Mucosa of stomach (tissue), 1 donor: ENCODE measurements around the gene OBP2B.
"Not testable (repeated sequence)": the region's sequence is repeated elsewhere in the genome, so short reads cannot be mapped to it uniquely, and the experiment has no call there.

Experiments used
- H3K27me3 ChIP-seq: one replicate; pipeline ENCODE4 v1.7.0; 2013; ENCODE audit warnings: mild to moderate bottlenecking, low read length; ENCODE audit not compliant: control insufficient read depth, insufficient read depth
- H3K36me3 ChIP-seq: one replicate; pipeline ENCODE4 v1.7.0; 2013; ENCODE audit warnings: low read length; ENCODE audit not compliant: control insufficient read depth, insufficient read depth
- H3K4me1 ChIP-seq: one replicate; pipeline ENCODE4 v1.7.0; 2013; ENCODE audit warnings: mild to moderate bottlenecking, low read length; ENCODE audit not compliant: control insufficient read depth, insufficient read depth
- H3K4me3 ChIP-seq: one replicate; pipeline ENCODE4 v1.7.0; 2013; ENCODE audit warnings: low read length
- H3K9ac ChIP-seq: one replicate; pipeline ENCODE4 v1.7.0; 2013; ENCODE audit warnings: mild to moderate bottlenecking, low read length, moderate library complexity
- H3K9me3 ChIP-seq: one replicate; pipeline ENCODE4 v1.7.0; 2013; ENCODE audit warnings: mild to moderate bottlenecking, low read length, moderate library complexity; ENCODE audit not compliant: control insufficient read depth
- donor health status: Pancreatic carcinoma.

Gene OBP2B

GRCh38 chr9:133209327-133210201 lies 514 bp upstream of the OBP2B start:
- not testable (repeated sequence) for H3K36me3 ChIP-seq, H3K9me3 ChIP-seq, H3K4me3 ChIP-seq, H3K27me3 ChIP-seq, H3K9ac ChIP-seq, H3K4me1 ChIP-seq

- not testable (repeated sequence) for H3K4me3 ChIP-seq, H3K27me3 ChIP-seq, H3K4me1 ChIP-seq, H3K9ac ChIP-seq, H3K9me3 ChIP-seq, H3K36me3 ChIP-seq
Measured at GRCh38 chr9:133208171-133208879, 725 bp downstream of the OBP2B start.

GRCh38 chr9:133207540-133208170 lies 1.4 kb downstream of the OBP2B start:
- Histone ChIP-seq H3K9ac (no peak overlapping the region), H3K4me3 (no peak overlapping the region), H3K9me3 (no peaks in the 10 kb centered on the region), H3K36me3 (no peaks in the 10 kb centered on the region), H3K27me3 (peaks cover 7% of the 10 kb centered on the region), H3K4me1 (no peaks in the 10 kb centered on the region)

- Histone ChIP-seq H3K27me3 (peaks cover 7% of the 10 kb centered on the region), H3K9me3 (no peaks in the 10 kb centered on the region), H3K4me3 (no peak overlapping the region), H3K9ac (no peak overlapping the region), H3K36me3 (no peaks in the 10 kb centered on the region), H3K4me1 (no peaks in the 10 kb centered on the region)
Measured at GRCh38 chr9:133207021-133207531, 2.0 kb downstream of the OBP2B start.

GRCh38 chr9:133205996-133206931 lies 2.8 kb downstream of the OBP2B start:
- H3K4me1 ChIP-seq: no peaks in the 10 kb centered on the region
- H3K4me3 ChIP-seq: no peak overlapping the region
- H3K36me3 ChIP-seq: no peaks in the 10 kb centered on the region
- no peak overlapping the region for H3K9ac ChIP-seq
- H3K27me3 ChIP-seq: peaks cover 7% of the 10 kb centered on the region
- H3K9me3 ChIP-seq: no peaks in the 10 kb centered on the region

- not testable (repeated sequence) for H3K4me1 ChIP-seq, H3K9ac ChIP-seq, H3K36me3 ChIP-seq, H3K4me3 ChIP-seq, H3K9me3 ChIP-seq, H3K27me3 ChIP-seq
Measured at GRCh38 chr9:133205481-133205887, 3.6 kb downstream of the OBP2B start.

GRCh38 chr9:133204993-133205336 lies 4.1 kb downstream of the OBP2B start:
- Histone ChIP-seq H3K9ac (no peak overlapping the region), H3K4me3 (no peak overlapping the region), H3K4me1 (no peaks in the 10 kb centered on the region), H3K9me3 (no peaks in the 10 kb centered on the region), H3K27me3 (peaks cover 4% of the 10 kb centered on the region), H3K36me3 (no peaks in the 10 kb centered on the region)

GRCh38 chr9:133204335-133204992 lies 4.6 kb downstream of the OBP2B start:
- Histone ChIP-seq H3K4me3 (no peak overlapping the region), H3K4me1 (no peaks in the 10 kb centered on the region), H3K27me3 (no peaks in the 10 kb centered on the region), H3K36me3 (no peaks in the 10 kb centered on the region), H3K9ac (no peak overlapping the region), H3K9me3 (no peaks in the 10 kb centered on the region)

- no peaks in the 10 kb centered on the region for H3K36me3 ChIP-seq
- no peak overlapping the region for H3K9ac ChIP-seq
- H3K9me3 ChIP-seq: no peaks in the 10 kb centered on the region
- no peak overlapping the region for H3K4me3 ChIP-seq
- H3K4me1 ChIP-seq: no peaks in the 10 kb centered on the region
- no peaks in the 10 kb centered on the region for H3K27me3 ChIP-seq
Measured at GRCh38 chr9:133203506-133204075, 5.5 kb downstream of the OBP2B start.

GRCh38 chr9:133202688-133203453 lies 6.2 kb downstream of the OBP2B start:
- Histone ChIP-seq H3K9me3 (no peaks in the 10 kb centered on the region), H3K27me3 (no peaks in the 10 kb centered on the region), H3K4me3 (no peak overlapping the region), H3K36me3 (no peaks in the 10 kb centered on the region), H3K9ac (no peak overlapping the region), H3K4me1 (no peaks in the 10 kb centered on the region)
